ENCODE results near the gene COX5A.
A peak's percentile ranks its signal among the peaks of the same experiment; 100 is the strongest.
"Not testable (repeated sequence)": the region's sequence is repeated elsewhere in the genome, so short reads cannot be mapped to it uniquely, and the experiment has no call there.

The COX5A gene

GRCh38 chr15:74955796-74956647, 18.1 kb upstream of the COX5A start:
- DNase-seq = peak in 45 of 58 donors; percentile 8 to 71 (median 45)

DNA sequence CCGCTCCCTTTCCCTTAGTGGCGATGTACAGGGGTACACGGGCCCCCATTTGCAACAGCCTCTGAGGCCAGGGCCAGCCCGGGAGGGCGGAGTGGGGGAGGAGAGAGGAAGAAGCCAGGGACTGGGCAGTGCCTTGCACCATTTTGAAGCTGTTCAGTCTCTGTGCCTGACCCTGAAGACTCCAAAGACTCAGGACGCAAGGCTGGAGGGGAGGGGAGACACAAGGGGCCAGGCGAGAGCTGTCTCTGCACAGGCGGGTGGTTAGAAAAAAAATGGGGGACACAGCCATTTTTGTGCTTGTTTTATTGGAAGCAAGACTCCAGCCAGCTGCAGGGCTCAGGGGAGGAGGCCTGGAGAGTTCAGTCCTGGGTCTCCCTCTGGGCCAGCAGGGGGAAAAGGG, 17.1 kb upstream of the COX5A start:
- no peak for DNase-seq

DNA sequence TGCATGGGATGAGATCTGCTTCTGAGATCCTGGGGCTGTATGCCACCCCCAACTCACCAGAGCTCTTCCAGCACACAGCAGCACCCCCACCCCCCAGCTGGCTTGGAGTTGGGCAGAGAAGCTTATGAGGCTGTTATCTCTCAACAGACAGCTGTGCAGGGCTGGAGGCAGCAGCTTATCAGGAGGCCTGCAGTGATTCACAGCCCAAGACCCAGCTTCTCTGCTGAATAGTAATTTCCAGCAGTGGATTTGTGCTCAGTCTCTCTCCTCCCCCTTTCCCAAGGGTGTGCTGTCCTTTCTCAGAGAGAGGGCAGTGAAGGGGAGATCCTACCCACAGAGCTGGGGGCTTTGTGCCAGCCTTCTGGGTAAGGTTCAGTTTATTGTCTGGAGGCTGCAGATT, 16.6 kb upstream of the COX5A start:
- peak in 3 of 58 donors; percentile 3 to 13 (median 9) for DNase-seq

- DNase-seq = no peak
Measured at GRCh38 chr15:74951006-74951405, 13.1 kb upstream of the COX5A start.

- peak in 50 of 58 donors; percentile 11 to 83 (median 52) for DNase-seq
Measured at GRCh38 chr15:74950078-74950908, 12.4 kb upstream of the COX5A start.

GRCh38 chr15:74937272-74937589, 642 bp downstream of the COX5A start:
- no peak for DNase-seq

DNA sequence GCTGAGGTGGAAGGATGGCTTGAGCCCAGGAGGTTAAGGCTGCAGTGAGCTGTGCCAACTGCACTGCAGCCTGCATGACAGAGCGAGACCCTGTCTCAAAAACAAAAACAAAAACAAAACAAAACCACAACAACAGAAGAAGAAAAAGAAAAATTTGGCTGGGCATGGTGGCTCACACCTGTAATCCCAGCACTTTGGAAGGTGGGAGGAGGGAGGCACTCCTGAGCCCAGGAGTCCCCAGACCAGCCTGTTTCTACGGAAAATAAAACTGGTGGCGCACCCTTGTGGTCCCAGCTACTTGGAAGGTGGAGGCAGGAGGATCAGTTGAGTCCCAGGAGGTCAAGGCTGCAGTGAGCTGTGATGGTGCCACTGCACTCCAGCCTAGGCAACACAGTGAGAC, 2.7 kb downstream of the COX5A start:
- DNase-seq = not testable (repeated sequence)

- DNase-seq = no peak
Measured at GRCh38 chr15:74933573-74933972, 4.3 kb downstream of the COX5A start.

- DNase-seq = no peak
Measured at GRCh38 chr15:74928771-74929198, 9.1 kb downstream of the COX5A start.

DNA sequence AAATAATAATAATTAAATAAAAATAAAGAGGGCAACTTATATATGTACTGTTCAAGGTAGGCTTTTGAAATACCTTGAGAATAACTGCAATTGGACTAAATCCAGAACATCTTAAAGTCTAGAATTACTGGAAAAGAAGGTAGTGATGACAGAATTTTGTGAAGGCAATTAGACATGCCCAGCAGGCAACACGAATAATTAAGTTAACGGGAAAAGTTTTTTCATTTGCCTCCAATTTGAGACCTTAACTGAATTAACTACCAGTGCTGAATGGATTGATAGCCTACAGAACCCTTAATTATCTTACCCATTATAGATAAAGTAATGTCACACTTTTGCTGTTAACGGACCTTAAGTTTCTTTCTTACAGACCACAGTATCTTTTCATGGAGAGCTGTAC, 13.3 kb downstream of the COX5A start:
- DNase-seq = no peak

GRCh38 chr15:74920456-74920855, 17.4 kb downstream of the COX5A start:
- no peak for DNase-seq

DNA sequence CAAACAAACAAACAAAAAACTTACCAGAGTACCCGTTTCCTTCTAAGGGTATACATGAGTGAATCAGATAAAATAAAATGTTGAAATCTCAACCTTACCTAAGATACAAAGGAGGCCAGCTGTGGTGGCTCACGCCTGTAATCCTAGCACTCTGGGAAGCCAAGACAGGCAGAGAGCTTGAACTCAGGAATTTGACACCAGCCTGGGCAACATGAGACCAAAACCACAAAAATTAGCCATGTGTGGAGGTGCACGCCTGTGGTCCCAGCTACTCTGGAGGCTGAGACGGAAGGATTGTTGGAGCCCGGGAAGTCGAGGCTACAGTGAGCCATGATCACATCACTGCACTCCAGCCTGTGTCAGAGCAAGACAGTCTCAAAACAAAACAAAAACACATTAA, 20.2 kb downstream of the COX5A start:
- DNase-seq = no peak

DNA sequence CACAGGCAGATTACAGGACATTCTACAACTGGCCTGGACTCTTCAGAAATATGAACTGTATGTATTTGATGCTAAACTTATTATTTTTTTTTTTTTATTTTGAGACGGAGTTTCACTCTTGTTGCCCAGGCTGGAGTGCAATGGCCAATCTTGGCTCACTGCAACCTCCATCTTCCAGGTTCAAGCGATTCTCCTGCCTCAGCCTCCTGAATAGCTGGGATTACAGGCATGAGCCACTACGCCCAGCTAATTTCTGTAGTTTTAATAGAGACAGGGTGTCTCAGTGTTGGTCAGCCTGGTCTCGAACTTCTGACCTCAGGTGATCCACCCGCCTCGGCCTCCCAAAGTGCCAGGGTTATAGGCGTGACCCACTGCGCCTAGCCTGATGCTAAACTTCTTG, 24.1 kb downstream of the COX5A start:
- DNase-seq = not testable (repeated sequence)

GRCh38 chr15:74913041-74913440, 24.8 kb downstream of the COX5A start:
- no peak for DNase-seq

DNA sequence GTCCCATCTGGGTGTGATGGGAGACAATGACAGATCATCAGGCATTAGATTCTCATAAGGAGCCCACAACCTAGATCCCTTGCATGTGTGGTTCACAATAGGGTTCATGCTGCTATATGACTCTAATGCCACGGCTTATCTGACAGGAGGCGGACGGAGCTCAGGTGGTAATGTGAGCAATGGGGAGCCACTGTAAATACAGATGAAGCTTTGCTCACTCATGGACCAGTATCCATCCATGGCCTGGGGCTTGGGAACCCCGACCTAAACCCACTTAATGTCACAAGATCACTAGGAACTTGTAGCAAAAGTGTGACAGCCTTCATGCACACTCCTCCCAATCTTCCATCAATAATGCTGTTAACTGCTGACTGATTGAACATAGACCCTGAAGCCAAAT, 29.2 kb downstream of the COX5A start:
- DNase-seq = no peak

DNA sequence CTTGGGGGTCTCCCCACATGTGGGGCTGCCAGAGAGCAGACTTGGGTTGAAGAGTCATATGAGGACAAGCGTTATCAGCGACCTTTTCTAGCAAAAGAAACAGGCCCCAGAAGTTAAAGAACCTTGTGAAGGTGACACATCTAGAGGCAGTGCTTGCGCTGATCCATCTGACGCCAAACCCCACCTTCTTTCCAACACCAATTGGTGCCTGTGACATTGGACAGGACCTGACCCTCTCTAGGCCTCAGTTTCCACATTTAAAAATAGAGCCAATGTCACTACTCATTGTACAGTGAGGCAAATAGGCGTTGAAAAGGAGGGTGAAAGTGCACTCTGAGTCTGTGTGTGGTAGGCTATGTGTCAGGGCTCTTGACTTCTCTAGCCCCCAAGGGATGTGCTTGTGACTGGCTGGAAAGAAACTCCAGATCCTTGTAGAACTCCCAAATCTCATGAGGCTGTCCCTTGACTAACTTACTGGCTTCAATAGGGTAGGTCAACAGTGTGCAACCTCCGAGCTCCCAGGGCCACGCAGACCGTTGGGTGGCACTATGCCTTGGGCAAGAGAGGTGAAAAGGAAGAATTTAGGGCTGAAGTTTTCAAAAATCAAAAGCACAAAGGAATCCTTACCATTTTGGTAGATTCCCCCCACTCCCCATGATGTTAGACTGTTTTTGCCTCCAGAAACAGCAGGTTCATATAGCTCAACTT, 30.6 kb downstream of the COX5A start:
- DNase-seq = peak in 3 of 58 donors; percentile 35 to 71 (median 66)

DNA sequence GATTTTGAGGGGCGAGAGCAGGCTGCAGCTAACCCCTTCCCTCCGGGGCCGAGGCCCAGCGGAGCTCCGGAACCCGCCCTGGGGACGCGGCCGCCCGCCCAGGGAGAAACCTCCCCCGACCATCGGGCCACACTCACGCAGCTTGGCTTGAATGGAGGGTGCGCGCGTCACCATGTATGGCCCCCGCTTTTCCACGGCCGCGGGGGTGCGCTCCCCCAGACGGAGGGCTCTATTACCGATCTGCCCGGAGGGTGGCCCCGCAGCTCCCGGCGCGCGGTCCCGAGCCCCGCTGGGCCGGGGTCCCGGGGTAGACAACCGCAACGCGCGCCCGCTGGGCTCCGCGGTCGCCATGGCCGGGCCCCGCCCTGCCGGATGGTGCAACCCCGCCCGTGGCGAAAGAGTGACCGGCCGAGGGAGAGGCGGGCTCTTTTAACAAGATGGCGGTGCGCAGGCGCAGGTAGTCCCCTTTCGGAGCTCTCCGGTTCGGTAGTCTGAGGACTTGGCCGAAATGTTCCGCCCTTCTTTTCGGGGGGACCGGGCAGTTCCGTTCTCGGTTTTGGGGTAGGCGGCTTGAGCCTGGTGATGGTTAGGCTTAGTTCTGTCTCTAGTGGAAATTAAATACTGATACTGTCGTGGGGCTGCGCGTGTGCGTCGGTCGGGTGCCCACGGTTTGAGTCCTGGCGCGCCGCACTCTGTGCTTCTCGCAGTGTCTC, 31.3 kb downstream of the COX5A start, which contains the start of gene FAM219B:
TSS of gene FAM219B (minus strand) at position 402 of the 713 bp plus-strand sequence. CDS start at position 351, 51 bp downstream.
- DNase-seq = peak; percentile 11 to 94 (median 86)

DNA sequence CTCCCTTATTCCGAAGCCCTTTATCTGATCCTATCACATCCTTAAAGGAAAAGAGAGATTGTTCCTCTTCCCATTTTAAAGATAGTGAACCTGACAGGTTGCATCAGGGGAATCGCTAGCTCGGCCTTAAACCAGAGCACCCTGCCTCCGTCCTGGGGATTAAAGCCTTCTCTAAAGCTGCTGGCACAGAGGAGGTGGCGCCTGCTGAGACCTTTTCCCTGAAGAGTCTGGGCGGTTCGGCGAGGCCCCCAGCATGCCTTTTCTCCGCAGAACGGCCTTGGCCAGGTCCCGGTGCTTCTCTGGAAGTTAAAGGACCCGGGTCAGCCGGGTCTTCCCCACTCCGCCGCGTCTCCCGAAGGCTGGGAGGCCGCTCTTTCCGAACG, 31.8 kb downstream of the COX5A start:
- DNase-seq = peak in 26 of 58 donors; percentile 34 to 64 (median 52)

GRCh38 chr15:74904190-74904805, 33.6 kb downstream of the COX5A start:
- DNase-seq = no peak

- no peak for DNase-seq
Measured at GRCh38 chr15:74903676-74904075, 34.2 kb downstream of the COX5A start.

All from anterior cingulate cortex (tissue), 58 donors.